ENCODE measurements around the gene EFR3B. TPM values are rescaled to one million over a fixed set of nuclear protein-coding genes. Genes with fewer than 3 reads are reported as not detected.

Gene EFR3B
- total RNA-seq, 2 donors from 2014 or later: 11.0 to 11.8 TPM

DNA sequence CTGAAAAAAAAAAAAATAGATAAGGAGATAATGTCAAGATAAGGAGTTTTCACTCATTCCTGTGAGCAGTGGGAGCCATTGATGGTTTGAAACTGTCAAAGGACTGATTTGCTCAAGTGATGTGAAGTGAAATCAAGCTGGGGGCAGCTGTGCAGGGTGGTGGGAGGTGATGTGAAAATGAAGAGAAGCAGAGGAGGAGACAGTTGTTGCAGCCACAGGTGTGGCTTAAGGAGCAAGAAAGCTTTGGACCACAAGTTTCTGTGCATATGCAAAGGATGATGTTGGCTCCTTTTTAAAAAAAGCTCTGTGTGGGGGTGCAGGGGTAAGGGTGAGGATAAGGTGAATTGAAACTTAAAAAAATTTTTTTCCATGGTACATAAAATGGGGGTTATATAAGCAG, 8.3 kb downstream of the EFR3B start:
- Mint-ChIP-seq H3K36me3 (ENCODE audit: low read depth) (peaks cover 4% of the 10 kb centered on the region), H3K27ac (no peak overlapping the region), H3K4me1 (no peaks in the 10 kb centered on the region), H3K9me3 (peaks cover 2% of the 10 kb centered on the region), H3K27me3 (ENCODE audit: insufficient read depth) (peaks cover 3% of the 10 kb centered on the region), H3K4me3 (no peak overlapping the region)
- Histone ChIP-seq H3K36me3 (ENCODE audit: control insufficient read depth, insufficient read depth, low read length) (no peaks in the 10 kb centered on the region), H3K9me3 (ENCODE audit: control insufficient read depth, low read length) (no peaks in the 10 kb centered on the region), H3K27me3 (ENCODE audit: control insufficient read depth, insufficient read depth, low read length, poor library complexity, severe bottlenecking) (no peaks in the 10 kb centered on the region), H3K4me3 (ENCODE audit: low read length) (no peak overlapping the region), H3K27ac (ENCODE audit: low read depth, low read length) (no peak overlapping the region), H3K9ac (ENCODE audit: extremely low read depth, low read length, poor library complexity, severe bottlenecking) (no peak overlapping the region), H3K4me1 (ENCODE audit: control insufficient read depth, insufficient read depth, low read length) (no peaks in the 10 kb centered on the region)
- no peak for DNase-seq
- TF ChIP-seq, protein P1, sequence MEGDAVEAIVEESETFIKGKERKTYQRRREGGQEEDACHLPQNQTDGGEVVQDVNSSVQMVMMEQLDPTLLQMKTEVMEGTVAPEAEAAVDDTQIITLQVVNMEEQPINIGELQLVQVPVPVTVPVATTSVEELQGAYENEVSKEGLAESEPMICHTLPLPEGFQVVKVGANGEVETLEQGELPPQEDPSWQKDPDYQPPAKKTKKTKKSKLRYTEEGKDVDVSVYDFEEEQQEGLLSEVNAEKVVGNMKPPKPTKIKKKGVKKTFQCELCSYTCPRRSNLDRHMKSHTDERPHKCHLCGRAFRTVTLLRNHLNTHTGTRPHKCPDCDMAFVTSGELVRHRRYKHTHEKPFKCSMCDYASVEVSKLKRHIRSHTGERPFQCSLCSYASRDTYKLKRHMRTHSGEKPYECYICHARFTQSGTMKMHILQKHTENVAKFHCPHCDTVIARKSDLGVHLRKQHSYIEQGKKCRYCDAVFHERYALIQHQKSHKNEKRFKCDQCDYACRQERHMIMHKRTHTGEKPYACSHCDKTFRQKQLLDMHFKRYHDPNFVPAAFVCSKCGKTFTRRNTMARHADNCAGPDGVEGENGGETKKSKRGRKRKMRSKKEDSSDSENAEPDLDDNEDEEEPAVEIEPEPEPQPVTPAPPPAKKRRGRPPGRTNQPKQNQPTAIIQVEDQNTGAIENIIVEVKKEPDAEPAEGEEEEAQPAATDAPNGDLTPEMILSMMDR (conservative IDR thresholded peaks at IDR 0.05): no peak

DNA sequence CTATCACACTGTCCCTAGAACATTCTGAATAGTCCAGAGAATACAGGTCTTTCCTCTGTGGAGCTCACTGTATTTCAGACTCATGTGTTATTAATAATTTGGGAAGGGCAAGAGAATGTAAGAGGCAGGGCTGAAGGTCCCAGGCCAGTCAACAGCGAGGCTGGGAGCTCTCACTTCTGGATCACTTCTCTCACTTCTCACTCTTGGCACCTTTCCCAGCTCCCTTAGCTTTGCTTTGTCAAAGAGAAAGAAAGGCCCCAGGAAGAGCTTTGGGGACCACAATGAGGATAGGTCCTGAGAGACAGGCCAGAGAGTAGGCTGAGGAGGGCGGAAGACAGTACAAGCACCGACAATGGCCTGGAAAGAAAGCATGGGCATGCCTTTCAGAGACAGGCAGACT, 11.2 kb downstream of the EFR3B start:
- Mint-ChIP-seq H3K4me3 (no peak overlapping the region), H3K27ac (no peak overlapping the region), H3K27me3 (ENCODE audit: insufficient read depth) (no peaks in the 10 kb centered on the region), H3K4me1 (no peaks in the 10 kb centered on the region), H3K36me3 (ENCODE audit: low read depth) (no peaks in the 10 kb centered on the region), H3K9me3 (no peaks in the 10 kb centered on the region)
- no peaks in the 10 kb centered on the region for H3K36me3 ChIP-seq (ENCODE audit: control insufficient read depth, insufficient read depth, low read length)
- H3K4me3 ChIP-seq (ENCODE audit: low read length): no peak overlapping the region
- no peaks in the 10 kb centered on the region for H3K4me1 ChIP-seq (ENCODE audit: control insufficient read depth, insufficient read depth, low read length)
- no peaks in the 10 kb centered on the region for H3K27me3 ChIP-seq (ENCODE audit: control insufficient read depth, insufficient read depth, low read length, poor library complexity, severe bottlenecking)
- H3K9me3 ChIP-seq (ENCODE audit: control insufficient read depth, low read length): no peaks in the 10 kb centered on the region
- WGBS, 2 experiments (ENCODE audit: insufficient coverage in 1 of 2, insufficient read length in 1 of 2): 95 to 100% methylated on average over 2 to 3 of the region's 3 CpGs
- H3K27ac ChIP-seq (ENCODE audit: low read depth, low read length): no peak overlapping the region
- DNase-seq: no peak
- TF ChIP-seq, protein P1 (conservative IDR thresholded peaks at IDR 0.05): no peak
- H3K9ac ChIP-seq (ENCODE audit: extremely low read depth, low read length, poor library complexity, severe bottlenecking): no peak overlapping the region

DNA sequence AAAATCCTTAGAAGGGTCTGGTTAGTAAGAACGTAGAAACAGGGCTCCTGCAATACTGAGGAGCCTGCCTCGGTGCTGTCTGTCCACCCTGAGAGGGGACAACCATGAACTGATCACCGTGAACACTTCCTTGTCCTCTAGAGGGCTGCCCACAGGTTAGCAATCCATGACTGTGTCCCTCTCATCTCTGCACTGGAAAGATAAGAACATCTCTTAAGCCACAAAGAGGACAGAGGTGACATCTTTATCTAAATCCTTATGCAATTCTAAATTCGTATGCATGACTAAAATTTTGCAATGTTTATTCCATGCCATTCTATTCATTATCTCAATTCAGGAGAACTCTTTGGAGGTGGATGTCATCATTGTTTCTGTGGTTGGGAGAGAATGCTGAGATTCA, 12.8 kb downstream of the EFR3B start:
- no peak overlapping the region for H3K4me3 ChIP-seq (ENCODE audit: low read length)
- Mint-ChIP-seq H3K4me1 (no peaks in the 10 kb centered on the region), H3K9me3 (no peaks in the 10 kb centered on the region), H3K36me3 (ENCODE audit: low read depth) (no peaks in the 10 kb centered on the region), H3K27me3 (ENCODE audit: insufficient read depth) (no peaks in the 10 kb centered on the region), H3K4me3 (no peak overlapping the region), H3K27ac (no peak overlapping the region)
- no peaks in the 10 kb centered on the region for H3K36me3 ChIP-seq (ENCODE audit: control insufficient read depth, insufficient read depth, low read length)
- 81 to 90% methylated on average over 3 to 4 of the region's 4 CpGs for WGBS, 2 experiments (ENCODE audit: insufficient coverage in 1 of 2, insufficient read length in 1 of 2)
- no peak overlapping the region for H3K27ac ChIP-seq (ENCODE audit: low read depth, low read length)
- H3K9me3 ChIP-seq (ENCODE audit: control insufficient read depth, low read length): no peaks in the 10 kb centered on the region
- H3K4me1 ChIP-seq (ENCODE audit: control insufficient read depth, insufficient read depth, low read length): no peaks in the 10 kb centered on the region
- no peak overlapping the region for H3K9ac ChIP-seq (ENCODE audit: extremely low read depth, low read length, poor library complexity, severe bottlenecking)
- no peak for DNase-seq
- H3K27me3 ChIP-seq (ENCODE audit: control insufficient read depth, insufficient read depth, low read length, poor library complexity, severe bottlenecking): no peaks in the 10 kb centered on the region
- TF ChIP-seq, protein P1 (conservative IDR thresholded peaks at IDR 0.05): peak; percentile 49

Data from endodermal cell (in vitro differentiated cells).